GM12891 (cell line): Measurements from ENCODE around the gene ZFAND4.
"Not testable (repeated sequence)": the region's sequence is repeated elsewhere in the genome, so short reads cannot be mapped to it uniquely, and the experiment has no call there.

Experiments
- DNase-seq: peaks from one replicate; pipeline ENCODE4 v3.0.0; 2011; ENCODE audit warnings: low spot score; ENCODE audit not compliant: insufficient read length
- FAIRE-seq: peaks from 2 replicates; lab custom pipeline; 2011; peaks lifted over from hg19 to GRCh38; lab: Jason Lieb, UNC
- PAX5 ChIP-seq: IDR thresholded peaks from 2 replicates; pipeline ENCODE4 v1.6.1; 2011; ENCODE audit warnings: low read length, moderate library complexity, mild to moderate bottlenecking; ENCODE audit not compliant: insufficient read depth, severe bottlenecking
- POLR2A ChIP-seq: IDR thresholded peaks from 2 replicates; pipeline ENCODE4 v1.6.1; 2011; ENCODE audit warnings: low read depth, low read length, control low read depth
- POLR2AphosphoS5 ChIP-seq: IDR thresholded peaks from 2 replicates; pipeline ENCODE4 v1.6.1; 2011; ENCODE audit warnings: low read depth, low read length, control low read depth
- POU2F2 ChIP-seq: IDR thresholded peaks from 2 replicates; pipeline ENCODE4 v1.6.1; 2011; ENCODE audit warnings: low read depth, mild to moderate bottlenecking, control low read depth, low read length, moderate library complexity
- SPI1 ChIP-seq: IDR thresholded peaks from 2 replicates; pipeline ENCODE4 v1.6.1; 2011; ENCODE audit warnings: low read depth, low read length, control low read depth
- TAF1 ChIP-seq: IDR thresholded peaks from 2 replicates; pipeline ENCODE4 v1.6.1; 2011; ENCODE audit warnings: low read depth, low read length, control low read depth

Gene ZFAND4

GRCh38 chr10:45586028-45586824 is 86.3 kb downstream of the ZFAND4 start:
- DNase-seq (no peak), FAIRE-seq (no peak)
- TF ChIP-seq TAF1: no peak
- no peak for TF ChIP-seq PAX5
- TF ChIP-seq SPI1: no peak
- no peak for TF ChIP-seq POLR2A
- TF ChIP-seq POU2F2: no peak
- no peak for TF ChIP-seq POLR2AphosphoS5

GRCh38 chr10:45585131-45585530 is 87.4 kb downstream of the ZFAND4 start:
- no peak for FAIRE-seq
- DNase-seq: no peak
- TF ChIP-seq PAX5 (no peak), POLR2AphosphoS5 (no peak), TAF1 (no peak), SPI1 (no peak), POLR2A (no peak), POU2F2 (no peak)

- TF ChIP-seq SPI1: no peak
- TF ChIP-seq PAX5: no peak
- TF ChIP-seq POU2F2: no peak
- TF ChIP-seq POLR2A: no peak
- TF ChIP-seq POLR2AphosphoS5: no peak
- TF ChIP-seq TAF1: no peak
- no peak for DNase-seq
- no peak for FAIRE-seq
These were observed 90.2 kb downstream of the ZFAND4 start for GRCh38 chr10:45582386-45582781.

GRCh38 chr10:45581582-45582385 is 90.8 kb downstream of the ZFAND4 start:
- DNase-seq: no peak
- TF ChIP-seq POU2F2 (no peak), PAX5 (no peak), TAF1 (no peak), POLR2A (no peak), POLR2AphosphoS5 (no peak), SPI1 (no peak)
- FAIRE-seq: peak; percentile 45

GRCh38 chr10:45581216-45581549 is 91.4 kb downstream of the ZFAND4 start:
- FAIRE-seq (no peak), DNase-seq (no peak)

GRCh38 chr10:45580371-45581215 is 92.0 kb downstream of the ZFAND4 start:
- FAIRE-seq (peak; percentile 77), DNase-seq (no peak)
- no peak for TF ChIP-seq POLR2AphosphoS5
- TF ChIP-seq TAF1: no peak
- TF ChIP-seq PAX5: no peak
- no peak for TF ChIP-seq POLR2A
- TF ChIP-seq SPI1: no peak
- TF ChIP-seq POU2F2: no peak

More at GRCh38 chr10:45581216-45581549, 91.4 kb downstream of the ZFAND4 start:
- TF ChIP-seq PAX5: no peak
- no peak for TF ChIP-seq SPI1
- TF ChIP-seq POU2F2: no peak
- TF ChIP-seq POLR2AphosphoS5: no peak
- TF ChIP-seq POLR2A: no peak
- no peak for TF ChIP-seq TAF1

GRCh38 chr10:45578384-45578971 is 94.1 kb downstream of the ZFAND4 start:
- no peak for DNase-seq
- FAIRE-seq: peak; percentile 23
- no peak for TF ChIP-seq POLR2AphosphoS5
- TF ChIP-seq SPI1: no peak
- TF ChIP-seq PAX5: no peak

GRCh38 chr10:45575966-45576597 is 96.5 kb downstream of the ZFAND4 start:
- DNase-seq (no peak), FAIRE-seq (no peak)
- TF ChIP-seq POLR2AphosphoS5: no peak
- TF ChIP-seq PAX5: no peak
- no peak for TF ChIP-seq SPI1
- TF ChIP-seq TAF1: no peak

- FAIRE-seq, DNase-seq: not testable (repeated sequence)
These were observed 97.4 kb downstream of the ZFAND4 start for GRCh38 chr10:45575032-45575761.
